Measurements from ENCODE around the gene S100A9. TPM values are rescaled to one million over a fixed set of nuclear protein-coding genes. Genes with fewer than 3 reads are reported as not detected.
"Not testable (repeated sequence)": the region's sequence is repeated elsewhere in the genome, so short reads cannot be mapped to it uniquely, and the experiment has no call there.

S100A9 gene
- total and polyA plus RNA-seq, 10 donors = 947 to 6,984 (median 2,376) TPM

DNA sequence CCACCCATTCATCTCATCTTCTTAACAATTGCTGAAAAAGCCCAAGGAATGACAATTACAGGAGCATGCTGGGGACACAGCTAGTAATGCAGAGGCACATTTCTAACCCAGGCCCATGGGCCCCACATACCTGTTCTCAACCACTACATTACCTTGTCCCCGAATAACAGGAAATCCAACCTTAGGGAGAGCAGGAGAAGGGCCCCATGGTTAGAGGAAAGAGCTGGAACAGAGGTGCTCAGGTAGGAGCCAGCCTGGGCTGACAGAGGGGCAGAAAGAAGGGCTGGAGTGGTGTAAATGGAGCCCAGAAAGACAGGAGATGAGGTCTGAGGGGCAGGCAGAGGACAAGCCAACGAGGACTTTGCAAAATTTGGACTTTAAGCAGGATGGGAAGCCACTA, 44.6 kb downstream of the S100A9 start:
- H3K9me3 ChIP-seq = no peaks in the 10 kb centered on the region
- H3K27ac ChIP-seq = peak overlapping the region in 5 of 8 donors; percentile 24 to 85 (median 36)
- TF ChIP-seq, protein P1, sequence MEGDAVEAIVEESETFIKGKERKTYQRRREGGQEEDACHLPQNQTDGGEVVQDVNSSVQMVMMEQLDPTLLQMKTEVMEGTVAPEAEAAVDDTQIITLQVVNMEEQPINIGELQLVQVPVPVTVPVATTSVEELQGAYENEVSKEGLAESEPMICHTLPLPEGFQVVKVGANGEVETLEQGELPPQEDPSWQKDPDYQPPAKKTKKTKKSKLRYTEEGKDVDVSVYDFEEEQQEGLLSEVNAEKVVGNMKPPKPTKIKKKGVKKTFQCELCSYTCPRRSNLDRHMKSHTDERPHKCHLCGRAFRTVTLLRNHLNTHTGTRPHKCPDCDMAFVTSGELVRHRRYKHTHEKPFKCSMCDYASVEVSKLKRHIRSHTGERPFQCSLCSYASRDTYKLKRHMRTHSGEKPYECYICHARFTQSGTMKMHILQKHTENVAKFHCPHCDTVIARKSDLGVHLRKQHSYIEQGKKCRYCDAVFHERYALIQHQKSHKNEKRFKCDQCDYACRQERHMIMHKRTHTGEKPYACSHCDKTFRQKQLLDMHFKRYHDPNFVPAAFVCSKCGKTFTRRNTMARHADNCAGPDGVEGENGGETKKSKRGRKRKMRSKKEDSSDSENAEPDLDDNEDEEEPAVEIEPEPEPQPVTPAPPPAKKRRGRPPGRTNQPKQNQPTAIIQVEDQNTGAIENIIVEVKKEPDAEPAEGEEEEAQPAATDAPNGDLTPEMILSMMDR (IDR thresholded peaks at IDR 0.05 in 8 of 11, conservative IDR thresholded peaks at IDR 0.05 in 3 of 11) = no peak
- TF ChIP-seq POLR2A (IDR thresholded peaks at IDR 0.05) (no peak), POLR2AphosphoS5 (IDR thresholded peaks at IDR 0.05) (no peak)
- H3K36me3 ChIP-seq = no peaks in the 10 kb centered on the region
- 55 to 77% (median 58%) methylated on average over 2 of the region's 2 CpGs for WGBS, 5 donors
- peaks cover 0 to 33% (median 7%) of the 10 kb centered on the region in 7 donors for H3K27me3 ChIP-seq (replicated peaks in 1 of 7)
- no peak overlapping the region for H3K4me3 ChIP-seq
- H3K4me1 ChIP-seq = peaks cover 0 to 33% (median 0%) of the 10 kb centered on the region in 6 donors
- no peak for DNase-seq
- intact Hi-C loops (cut with DNase I; ENCODE audit: low total_unique reads) = no loop called here

DNA sequence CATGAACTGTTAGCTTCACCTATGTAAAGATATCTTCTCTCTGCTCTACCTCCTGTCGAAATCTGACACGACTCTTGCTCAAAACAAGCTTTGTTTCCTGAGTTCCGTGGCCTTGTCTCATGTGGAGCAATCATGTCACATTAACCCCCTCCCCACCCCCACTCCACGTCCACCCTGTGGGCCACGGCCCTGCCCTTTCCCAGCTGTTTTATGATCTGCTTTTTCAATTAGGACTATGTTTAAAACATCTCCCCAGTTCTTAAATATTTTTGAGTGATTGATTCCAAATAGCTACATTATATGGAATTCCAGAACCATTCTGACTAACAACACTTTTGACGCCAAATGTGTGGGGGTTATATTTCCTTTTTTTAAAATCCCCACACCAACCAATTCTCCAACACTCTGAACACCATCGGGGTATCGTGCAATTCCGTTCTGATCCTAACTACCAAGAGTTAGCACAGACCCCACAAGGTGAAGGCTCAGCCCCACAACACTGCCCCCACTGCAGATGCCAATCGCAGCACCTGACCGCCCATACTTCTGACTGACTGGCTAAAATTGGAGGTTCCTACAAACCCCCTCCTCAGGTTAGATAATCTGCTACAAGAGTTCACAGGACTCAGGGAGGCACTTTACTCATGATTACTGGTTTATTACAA, 45.9 kb downstream of the S100A9 start:
- Histone ChIP-seq H3K27ac (peak overlapping the region in 6 of 8 donors; percentile 36 to 85 (median 57)), H3K4me3 (peak overlapping the region in 1 of 8 donors; percentile 21), H3K9me3 (no peaks in the 10 kb centered on the region), H3K36me3 (no peaks in the 10 kb centered on the region), H3K4me1 (peaks cover 0 to 27% (median 0%) of the 10 kb centered on the region in 6 donors), H3K27me3 (replicated peaks in 1 of 7) (peaks cover 0 to 29% (median 10%) of the 10 kb centered on the region in 7 donors)
- intact Hi-C loops (cut with DNase I; ENCODE audit: low total_unique reads) = no loop called here
- no peak for DNase-seq
- TF ChIP-seq POLR2A (IDR thresholded peaks at IDR 0.05) (no peak), POLR2AphosphoS5 (IDR thresholded peaks at IDR 0.05) (no peak)
- TF ChIP-seq, protein P1 (IDR thresholded peaks at IDR 0.05 in 8 of 11, conservative IDR thresholded peaks at IDR 0.05 in 3 of 11) = no peak
- WGBS, 5 donors = 61 to 84% (median 73%) methylated on average over 11 of the region's 11 CpGs

DNA sequence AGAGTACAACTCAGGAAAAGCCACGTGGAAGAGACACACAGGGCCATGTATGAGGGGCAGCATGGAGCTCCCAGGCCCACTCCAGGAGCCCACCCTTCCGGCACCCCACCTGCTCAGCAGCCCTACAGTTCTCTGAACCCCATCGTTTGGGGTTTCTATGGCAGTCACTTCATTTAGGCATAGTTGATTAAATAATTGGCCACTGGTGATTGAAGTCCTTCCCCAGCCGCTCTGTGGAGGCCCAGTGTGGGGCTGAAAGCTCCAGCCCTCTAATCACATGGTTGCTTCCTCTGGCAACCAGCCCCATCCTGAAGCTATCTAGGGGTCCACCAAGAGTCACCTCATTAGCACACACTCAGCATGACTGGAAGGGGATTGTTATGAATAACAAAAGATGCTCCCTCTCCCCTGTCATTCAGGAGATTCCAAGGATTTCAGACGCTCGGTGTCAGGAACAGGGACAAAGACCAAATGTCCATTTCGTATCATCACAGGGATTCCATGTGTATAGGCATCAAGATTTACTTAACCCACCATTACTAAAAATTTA, 46.5 kb downstream of the S100A9 start:
- peak overlapping the region in 6 of 8 donors; percentile 36 to 85 (median 57) for H3K27ac ChIP-seq
- H3K4me3 ChIP-seq = no peak overlapping the region
- 76 to 88% (median 81%) methylated on average over 7 of the region's 7 CpGs for WGBS, 5 donors
- TF ChIP-seq, protein P1 (IDR thresholded peaks at IDR 0.05 in 8 of 11, conservative IDR thresholded peaks at IDR 0.05 in 3 of 11) = no peak
- TF ChIP-seq POLR2A (IDR thresholded peaks at IDR 0.05) (no peak), POLR2AphosphoS5 (IDR thresholded peaks at IDR 0.05) (no peak)
- H3K27me3 ChIP-seq (replicated peaks in 1 of 7) = peaks cover 0 to 25% (median 10%) of the 10 kb centered on the region in 7 donors
- intact Hi-C loops (cut with DNase I; ENCODE audit: low total_unique reads) = no loop called here
- H3K4me1 ChIP-seq = peaks cover 0 to 27% (median 0%) of the 10 kb centered on the region in 6 donors
- no peaks in the 10 kb centered on the region for H3K36me3 ChIP-seq
- no peaks in the 10 kb centered on the region for H3K9me3 ChIP-seq
- no peak for DNase-seq

DNA sequence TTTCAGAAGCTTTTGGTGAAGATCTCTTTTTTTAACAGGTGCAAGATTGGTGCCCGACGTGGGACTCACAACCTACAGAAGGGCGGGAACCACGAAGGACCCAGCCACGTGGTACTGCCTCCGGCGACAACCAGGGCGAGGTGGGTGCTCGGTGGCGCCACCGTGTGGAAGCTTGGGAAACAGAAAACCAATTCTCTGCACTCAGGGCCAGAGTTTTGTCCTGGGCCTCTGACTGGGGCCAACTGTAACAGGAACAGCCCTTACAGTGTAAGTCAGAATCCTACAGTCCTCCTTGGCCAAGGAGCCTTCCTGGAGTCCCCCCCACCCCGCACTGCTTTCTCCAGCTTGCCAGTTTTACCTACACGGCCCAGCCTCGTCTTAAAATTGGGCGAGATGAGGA, 47.1 kb downstream of the S100A9 start:
- DNase-seq = peak; percentile 92
- intact Hi-C loops (cut with DNase I; ENCODE audit: low total_unique reads) = no loop called here
- TF ChIP-seq POLR2AphosphoS5 (IDR thresholded peaks at IDR 0.05) = peak; percentile 22 to 68 (median 22)
- no peak for TF ChIP-seq POLR2A (IDR thresholded peaks at IDR 0.05)
- TF ChIP-seq, protein P1 (IDR thresholded peaks at IDR 0.05 in 8 of 11, conservative IDR thresholded peaks at IDR 0.05 in 3 of 11) = peak; percentile 23 to 82 (median 59)
- Histone ChIP-seq H3K27ac (peak overlapping the region in 3 of 8 donors; percentile 71 to 85 (median 76)), H3K9me3 (no peaks in the 10 kb centered on the region), H3K4me1 (peaks cover 0 to 27% (median 0%) of the 10 kb centered on the region in 6 donors), H3K4me3 (no peak overlapping the region), H3K36me3 (no peaks in the 10 kb centered on the region), H3K27me3 (replicated peaks in 1 of 7) (peaks cover 0 to 25% (median 10%) of the 10 kb centered on the region in 7 donors)
- 31 to 46% (median 32%) methylated on average over 13 to 15 of the region's 15 CpGs for WGBS, 5 donors

DNA sequence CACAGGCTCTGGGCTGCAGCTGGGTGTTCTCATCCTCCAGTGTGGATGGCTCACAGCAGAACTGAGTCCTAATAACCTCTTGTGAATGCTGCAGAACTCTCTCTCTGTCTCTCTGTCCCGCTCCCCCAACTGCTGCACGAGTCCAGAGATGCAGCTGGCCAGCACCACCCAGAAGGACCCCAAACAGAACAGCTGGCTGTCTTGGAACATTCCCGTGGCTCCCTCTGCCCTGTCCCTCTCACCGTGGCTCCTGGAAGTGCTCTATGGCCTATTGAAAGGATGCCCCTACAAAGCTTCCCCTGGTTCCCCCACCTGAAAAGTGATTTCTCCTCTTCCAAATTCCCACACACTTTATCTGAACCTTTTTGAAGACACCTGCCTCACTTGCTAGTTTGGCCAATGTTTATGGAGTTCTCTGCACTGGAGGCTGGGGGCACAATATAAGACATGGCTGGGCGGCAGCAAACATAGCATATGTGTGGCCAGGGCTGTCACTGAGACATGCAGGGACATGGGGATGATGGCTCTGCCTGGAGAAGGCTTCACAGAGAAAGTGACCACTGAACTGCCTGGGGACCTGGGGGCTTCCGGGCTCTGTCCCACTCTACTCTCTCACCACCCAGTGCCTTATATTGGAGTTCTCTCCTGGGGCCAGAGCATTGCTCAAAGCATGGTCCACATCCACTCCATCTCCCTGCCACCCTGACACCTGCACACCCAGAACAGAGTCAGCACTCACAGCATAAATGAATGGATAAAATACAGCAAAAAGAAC, 48.4 kb downstream of the S100A9 start:
- WGBS, 5 donors = 78 to 85% (median 83%) methylated on average over 5 to 6 of the region's 6 CpGs
- H3K9me3 ChIP-seq; H3K27ac ChIP-seq; DNase-seq; intact Hi-C loops (cut with DNase I; ENCODE audit: low total_unique reads); H3K36me3 ChIP-seq; H3K4me3 ChIP-seq: not testable (repeated sequence)
- Histone ChIP-seq H3K4me1 (peaks cover 0 to 27% (median 0%) of the 10 kb centered on the region in 6 donors), H3K27me3 (replicated peaks in 1 of 7) (peaks cover 0 to 25% (median 10%) of the 10 kb centered on the region in 7 donors)

DNA sequence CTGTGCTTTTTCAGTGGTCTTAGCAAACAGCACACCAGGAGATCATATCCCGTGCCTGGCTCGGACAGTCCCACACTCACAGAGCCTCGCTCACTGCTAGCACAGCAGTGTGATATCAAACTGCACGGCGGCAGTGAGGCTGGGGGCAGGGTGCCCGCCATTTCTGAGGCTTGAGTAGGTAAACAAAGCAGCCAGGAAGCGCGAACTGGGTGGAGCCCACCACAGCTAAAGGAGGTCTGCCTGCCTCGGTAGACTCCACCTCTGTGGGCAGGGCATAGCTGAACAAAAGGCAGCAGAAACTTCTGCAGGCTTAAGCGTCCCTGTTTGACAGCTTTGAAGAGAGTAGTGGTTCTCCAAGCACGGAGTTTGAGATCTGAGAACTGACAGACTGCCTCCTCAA, 49.6 kb downstream of the S100A9 start:
- H3K4me3 ChIP-seq; H3K36me3 ChIP-seq; intact Hi-C loops (cut with DNase I; ENCODE audit: low total_unique reads); H3K27ac ChIP-seq; H3K9me3 ChIP-seq: not testable (repeated sequence)
- Histone ChIP-seq H3K4me1 (peaks cover 0 to 18% (median 0%) of the 10 kb centered on the region in 6 donors), H3K27me3 (replicated peaks in 1 of 7) (peaks cover 0 to 25% (median 10%) of the 10 kb centered on the region in 7 donors)
- WGBS, 5 donors = 58 to 82% (median 64%) methylated on average over 8 to 11 of the region's 11 CpGs
- peak; percentile 48 for DNase-seq
